Neural progenitor cell (in vitro differentiated cells): Measurements from ENCODE around the gene SCUBE3.

Experiments
- CTCF ChIP-seq: fragments of 200-600 bp; sonication (generic); IDR thresholded peaks from 2 replicates; pipeline ENCODE4 v1.5.1; 2017; ENCODE audit warnings: antibody characterized with exemption, mild to moderate bottlenecking
- EZH2 ChIP-seq: fragments of 200-600 bp; sonication (generic); IDR thresholded peaks from 2 replicates; pipeline ENCODE4 v1.6.1; 2017; ENCODE audit warnings: antibody characterized with exemption, mild to moderate bottlenecking, moderate library complexity
- EZH2phosphoT487 ChIP-seq: fragments of 200-600 bp; sonication (generic); IDR thresholded peaks from 2 replicates; pipeline ENCODE4 v1.6.1; 2017; ENCODE audit warnings: antibody characterized with exemption

- TF ChIP-seq CTCF (no peak), EZH2 (no peak), EZH2phosphoT487 (no peak)
These were observed 29.0 kb upstream of the SCUBE3 start for GRCh38 chr6:35184580-35185301.
